Activated CD4-positive, CD25-positive, alpha-beta regulatory T cell treated with anti-CD3 and anti-CD28 coated beads, Interleukin-2, amount 50 U/mL, for 72 hours (primary cell): ENCODE measurements around the gene PRPS1.
"Not testable (repeated sequence)": the region's sequence is repeated elsewhere in the genome, so short reads cannot be mapped to it uniquely, and the experiment has no call there.

ENCODE experiments used
- DNase-seq: peaks from one replicate; pipeline ENCODE4 v3.0.0; 2021

The PRPS1 gene

DNA sequence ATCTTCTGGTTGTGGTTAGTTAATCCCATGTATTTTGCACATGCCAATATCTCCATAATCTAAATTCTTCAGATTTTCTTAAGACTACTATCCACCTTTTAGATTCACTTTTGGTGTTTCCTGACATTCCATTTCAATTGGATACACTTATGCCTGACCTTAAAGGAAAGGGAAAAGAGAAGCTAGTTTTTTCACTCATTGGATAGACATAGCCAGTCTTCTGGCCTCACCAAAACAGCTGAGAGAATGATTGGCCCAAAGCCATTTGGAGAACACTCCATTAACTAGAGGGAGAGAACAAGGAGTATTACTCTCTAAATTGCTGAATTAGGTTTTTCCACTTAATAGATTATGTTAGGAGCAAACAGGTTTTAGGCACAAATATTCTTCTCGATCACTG lies 4.0 kb downstream of the PRPS1 start:
- no peak for DNase-seq

GRCh38 chrX:107646735-107647134 lies 18.4 kb downstream of the PRPS1 start:
- no peak for DNase-seq

- DNase-seq = no peak
Measured at GRCh38 chrX:107648332-107648731, 20.0 kb downstream of the PRPS1 start.

- DNase-seq = no peak
Measured at GRCh38 chrX:107654566-107654871, 26.2 kb downstream of the PRPS1 start.

- DNase-seq = peak; percentile 71
Measured at GRCh38 chrX:107654872-107655761, 26.8 kb downstream of the PRPS1 start.

DNA sequence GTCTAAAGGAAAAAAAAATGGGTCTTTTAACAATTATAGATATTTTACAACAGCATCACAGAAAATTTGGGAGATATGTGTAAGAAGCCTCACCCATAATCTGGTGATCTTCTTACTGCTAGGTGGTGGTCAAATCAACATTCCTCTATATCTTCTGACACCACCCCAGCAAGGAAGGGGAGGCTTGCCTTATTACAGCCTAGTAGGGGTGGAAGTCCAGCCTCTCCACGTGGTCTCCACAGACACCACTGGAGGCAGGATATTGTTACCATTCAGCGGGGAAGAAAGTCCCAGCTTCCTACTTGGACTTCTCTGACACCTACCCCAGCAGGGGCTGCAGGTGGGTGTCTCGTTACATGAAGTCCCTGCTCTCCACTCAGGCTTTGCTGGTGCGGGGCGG lies 28.7 kb downstream of the PRPS1 start:
- no peak for DNase-seq

DNA sequence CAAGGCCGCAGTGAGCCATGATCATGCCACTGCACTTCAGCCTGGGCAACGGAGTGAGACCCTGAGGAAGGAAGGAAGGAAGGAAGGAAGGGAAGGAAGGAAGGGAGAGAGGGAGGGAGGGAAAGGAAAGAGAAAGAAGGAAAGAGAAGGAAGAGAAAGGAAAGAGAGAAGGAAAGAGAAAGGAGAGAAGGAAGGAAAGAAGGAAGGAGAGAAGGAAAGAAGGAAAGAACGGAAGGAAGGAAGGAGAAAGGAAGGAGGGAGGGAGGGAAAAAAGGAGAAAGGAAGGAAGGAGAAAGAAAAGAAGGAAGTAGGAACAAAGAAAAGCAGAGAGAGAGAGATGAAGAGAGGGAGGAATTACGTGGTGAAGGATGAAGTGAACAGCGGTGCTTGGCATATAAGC lies 30.4 kb downstream of the PRPS1 start:
- no peak for DNase-seq

- DNase-seq = no peak
Measured at GRCh38 chrX:107659286-107659685, 31.0 kb downstream of the PRPS1 start.

GRCh38 chrX:107659768-107660167 lies 31.5 kb downstream of the PRPS1 start:
- no peak for DNase-seq

GRCh38 chrX:107662145-107662544 lies 33.8 kb downstream of the PRPS1 start:
- DNase-seq = no peak

DNA sequence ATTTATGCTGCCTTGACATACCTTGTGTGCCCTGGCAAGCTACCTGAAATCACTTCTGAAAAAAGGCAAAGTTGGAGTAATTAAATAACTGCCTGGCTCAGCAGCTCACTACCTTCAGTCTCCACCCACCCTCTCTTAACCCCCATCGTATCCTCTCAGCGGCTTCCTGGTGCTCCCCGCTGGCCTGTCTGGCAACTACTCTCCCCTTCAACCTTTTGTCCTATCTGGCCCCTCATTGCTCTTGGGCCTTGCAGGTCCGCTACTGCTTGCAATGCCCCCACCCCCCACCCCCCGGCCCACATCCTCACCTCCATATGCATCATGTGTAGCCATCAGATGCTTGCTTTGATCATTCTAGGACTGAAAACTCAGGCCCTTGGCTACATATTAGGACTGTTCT lies 34.5 kb downstream of the PRPS1 start:
- DNase-seq = no peak

DNA sequence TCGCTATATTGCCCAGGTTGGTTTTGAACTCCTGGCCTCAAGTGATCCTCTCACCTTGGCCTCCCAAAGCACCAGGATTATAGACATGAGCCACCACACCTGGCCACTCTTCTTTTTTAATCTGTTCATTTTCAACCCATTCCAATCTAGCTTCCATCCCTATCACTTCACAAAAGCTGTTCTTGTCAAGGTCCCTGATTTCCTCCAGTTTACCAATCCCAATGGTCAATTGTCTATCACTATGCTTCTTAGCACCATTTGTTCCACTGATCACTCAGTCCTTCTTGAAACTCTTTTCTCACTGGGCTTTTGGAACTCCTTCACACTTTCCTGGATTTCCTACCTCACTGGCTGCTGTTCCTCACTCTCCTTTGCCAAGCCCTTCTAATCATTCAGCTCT lies 38.6 kb downstream of the PRPS1 start:
- DNase-seq = no peak

- no peak for DNase-seq
Measured at GRCh38 chrX:107667426-107667825, 39.1 kb downstream of the PRPS1 start.

DNA sequence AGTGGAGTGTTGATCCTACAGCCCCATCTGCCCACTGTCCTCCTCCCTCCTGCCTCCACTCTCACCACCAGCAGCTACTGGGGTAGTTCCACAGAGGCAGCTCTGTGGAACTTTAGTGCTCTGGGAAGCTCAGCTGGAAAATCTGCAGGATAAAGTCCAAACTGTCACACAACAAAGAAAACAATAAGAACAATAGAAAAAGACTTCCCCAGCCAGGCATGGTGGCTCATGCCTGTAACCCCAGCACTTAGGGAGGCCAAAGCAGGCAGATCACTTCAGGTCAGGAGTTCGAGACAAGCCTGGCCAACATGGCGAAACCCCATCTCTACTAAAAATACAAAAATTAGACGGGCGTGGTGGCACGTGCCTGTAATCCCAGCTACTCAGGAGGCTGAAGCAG lies 40.4 kb downstream of the PRPS1 start:
- DNase-seq = not testable (repeated sequence)

DNA sequence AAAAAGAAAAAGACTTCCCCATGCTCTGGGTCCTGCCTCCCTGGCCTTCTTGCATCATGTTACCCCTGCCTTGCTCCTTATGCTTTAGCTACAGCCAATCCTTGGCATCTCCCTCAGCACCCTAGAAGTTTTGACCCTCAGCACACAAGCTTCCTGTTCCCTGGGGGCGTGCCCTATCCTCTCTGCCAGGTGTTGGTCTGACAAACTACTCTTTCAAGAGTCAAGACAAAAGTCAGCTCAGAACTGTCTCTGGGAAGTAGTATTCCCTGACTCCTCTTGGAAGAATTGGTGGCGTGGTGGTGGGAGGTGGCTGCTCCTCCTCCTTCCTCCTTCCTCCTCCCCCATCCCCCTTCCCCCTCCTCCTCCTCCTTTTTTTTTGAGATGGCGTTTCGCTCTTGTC lies 41.0 kb downstream of the PRPS1 start:
- no peak for DNase-seq

- DNase-seq = no peak
Measured at GRCh38 chrX:107669885-107670628, 41.7 kb downstream of the PRPS1 start.

DNA sequence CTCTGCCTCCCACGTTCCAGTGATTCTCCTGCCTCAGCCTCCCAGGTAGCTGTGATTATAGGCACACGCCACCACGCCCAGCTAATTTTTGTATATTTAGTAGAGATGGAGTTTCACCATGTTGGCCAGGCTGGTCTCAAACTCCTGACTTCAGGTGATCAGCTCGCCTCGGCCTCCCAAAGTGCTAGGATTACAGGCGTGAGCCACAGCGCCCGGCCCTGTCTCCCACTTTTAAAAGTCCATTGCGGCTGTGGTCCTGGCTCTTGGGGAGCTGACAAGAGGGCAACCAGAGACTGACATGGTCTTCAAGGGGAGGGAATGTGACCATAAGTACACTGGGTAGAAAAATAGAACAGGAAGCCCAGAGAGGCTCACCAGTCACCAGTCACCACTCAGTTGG lies 42.9 kb downstream of the PRPS1 start:
- not testable (repeated sequence) for DNase-seq

DNA sequence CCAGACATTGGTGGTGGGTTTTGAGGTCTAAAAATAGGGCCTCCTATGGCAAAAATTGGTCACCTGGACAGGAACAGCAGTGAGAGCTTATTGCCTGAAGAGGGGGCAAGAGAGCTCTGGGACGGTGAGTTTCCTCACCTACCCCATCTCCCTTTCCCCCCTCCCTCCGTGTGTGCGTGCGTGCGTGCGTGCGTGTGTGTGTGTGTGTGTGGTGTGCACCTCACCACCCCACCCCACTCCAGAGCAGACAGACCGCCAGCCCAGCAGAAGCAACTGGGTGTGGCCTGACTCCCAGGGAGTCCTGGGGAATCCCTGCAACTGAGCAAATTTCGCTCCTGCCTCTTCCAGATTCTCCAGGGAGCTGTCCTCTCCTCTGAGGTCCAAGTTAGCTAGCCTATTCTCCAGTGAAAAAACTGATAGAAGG lies 44.7 kb downstream of the PRPS1 start:
- peak; percentile 68 for DNase-seq

DNA sequence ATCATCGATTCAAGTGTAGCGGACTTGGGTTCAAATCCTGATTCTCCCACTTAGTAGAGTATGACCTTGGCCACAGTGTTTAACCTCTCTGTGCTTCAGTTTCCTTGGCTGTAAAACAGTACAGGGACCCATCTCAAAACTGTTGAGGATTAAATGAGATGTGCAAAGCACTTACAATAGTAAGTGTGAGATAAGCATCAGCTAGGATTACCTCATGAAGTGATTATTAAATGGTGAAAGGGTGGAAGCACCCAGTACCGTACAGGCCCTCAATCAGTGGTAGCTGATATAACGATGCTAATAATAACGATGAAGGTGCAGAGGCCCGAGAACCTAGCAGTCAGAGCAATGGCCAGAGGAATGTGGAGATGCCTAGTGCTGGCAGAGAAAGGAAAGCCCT lies 45.1 kb downstream of the PRPS1 start:
- no peak for DNase-seq

- peak; percentile 80 for DNase-seq
Measured at GRCh38 chrX:107673933-107674479, 45.7 kb downstream of the PRPS1 start.

- no peak for DNase-seq
Measured at GRCh38 chrX:107674480-107675364, 46.4 kb downstream of the PRPS1 start.

DNA sequence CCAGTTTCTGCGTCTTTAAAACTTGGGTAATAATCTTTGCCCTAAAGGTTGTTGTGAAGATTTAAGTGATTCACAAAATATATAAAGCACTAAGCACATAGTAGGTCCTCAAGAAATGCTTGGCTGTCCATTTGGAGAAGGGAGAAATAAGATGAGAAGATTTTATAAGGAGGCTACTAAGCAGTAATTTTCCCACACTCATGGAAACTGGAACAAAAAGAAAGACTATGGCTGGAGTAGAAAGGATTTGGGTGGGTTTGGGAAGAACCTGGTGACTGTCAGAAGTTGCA lies 47.0 kb downstream of the PRPS1 start:
- DNase-seq = no peak

DNA sequence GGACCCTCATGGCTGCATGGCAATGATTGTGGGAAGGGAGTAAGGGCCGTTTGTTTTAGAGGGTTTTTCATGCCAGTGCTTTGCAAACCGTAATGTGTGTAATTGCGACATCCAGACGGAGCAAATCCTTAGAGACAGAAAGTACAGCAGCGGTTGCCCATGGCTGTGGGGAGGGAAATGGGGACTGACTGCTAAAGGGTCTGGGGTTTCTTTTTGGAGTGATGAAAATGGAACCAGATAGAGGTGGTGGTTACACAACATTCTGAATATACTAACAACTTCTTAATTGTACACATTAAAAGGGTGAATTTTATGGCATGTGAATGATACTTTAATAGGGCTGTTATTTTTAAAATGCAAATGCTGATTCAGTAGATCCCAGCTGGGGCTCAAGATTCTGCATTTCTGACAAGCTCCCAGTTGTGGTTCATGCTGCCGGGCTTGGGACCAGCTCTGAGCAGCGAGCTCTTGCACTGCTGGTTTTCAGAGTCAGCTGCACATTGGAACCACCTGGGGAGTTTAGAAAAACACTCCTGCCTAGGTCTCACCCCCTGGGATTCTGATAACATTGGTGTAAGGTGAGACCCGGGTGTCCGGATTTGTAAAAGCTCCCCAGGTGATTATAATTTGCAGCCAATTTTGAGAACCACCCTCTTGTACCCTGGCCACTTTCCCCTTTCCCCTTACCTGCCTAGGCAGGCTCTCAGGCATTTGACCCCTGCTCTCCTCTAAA lies 47.7 kb downstream of the PRPS1 start:
- no peak for DNase-seq
